NCI-H1105 (cell line): ENCODE results near the gene DAP.
A peak's percentile ranks its signal among the peaks of the same experiment; 100 is the strongest.
"Not testable (repeated sequence)": the region's sequence is repeated elsewhere in the genome, so short reads cannot be mapped to it uniquely, and the experiment has no call there.

Experiments
- DNase-seq: peaks from one replicate; lab custom pipeline; 2025; lab: John Stamatoyannopoulos, UW

The DAP gene

DNA sequence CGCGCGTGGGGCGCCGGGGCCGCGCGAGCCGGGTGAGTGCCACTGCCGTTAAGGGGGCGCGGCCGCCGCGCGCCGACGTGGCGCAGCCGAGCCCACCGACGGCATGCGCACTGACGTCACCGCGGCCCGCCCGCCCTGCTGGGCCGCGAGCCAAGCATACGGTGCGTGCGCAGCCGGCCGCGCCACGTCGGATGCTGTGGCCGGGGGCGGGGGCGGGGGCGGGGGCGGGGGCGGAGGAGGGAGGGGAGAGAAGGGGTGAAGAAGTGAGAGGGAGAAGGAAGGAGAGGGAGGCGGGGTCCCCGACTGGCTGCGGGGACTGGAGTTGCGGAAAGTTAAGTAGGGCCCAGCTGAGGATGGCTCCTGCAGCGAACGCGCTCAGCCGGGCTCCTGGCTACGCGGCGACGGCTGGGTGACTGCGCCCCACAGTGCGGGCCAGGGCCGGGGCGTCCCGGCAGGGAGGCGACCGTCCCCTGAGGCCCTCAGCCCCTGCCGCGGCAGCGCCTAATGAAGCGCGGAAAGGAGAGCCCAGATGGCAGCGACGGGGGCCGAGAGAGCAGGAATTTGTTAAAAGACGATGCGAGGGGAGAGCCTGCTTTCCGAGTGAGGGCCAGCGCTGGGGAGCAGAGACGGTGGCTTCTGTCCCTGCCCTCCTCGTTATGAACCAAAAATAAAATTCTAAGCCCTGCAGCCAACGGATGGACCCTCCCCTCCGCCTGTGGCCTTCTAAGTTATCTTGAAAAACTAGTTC, at the start of gene DAP:
DAP (minus strand) TSS at position 50 of the 748 bp plus-strand sequence. CDS start 166 bp downstream, outside the sequence.
- DNase-seq, result peak; percentile 79

- DNase-seq, result no peak
Measured at GRCh38 chr5:10808347-10809226, 47.6 kb upstream of the DAP start.

DNA sequence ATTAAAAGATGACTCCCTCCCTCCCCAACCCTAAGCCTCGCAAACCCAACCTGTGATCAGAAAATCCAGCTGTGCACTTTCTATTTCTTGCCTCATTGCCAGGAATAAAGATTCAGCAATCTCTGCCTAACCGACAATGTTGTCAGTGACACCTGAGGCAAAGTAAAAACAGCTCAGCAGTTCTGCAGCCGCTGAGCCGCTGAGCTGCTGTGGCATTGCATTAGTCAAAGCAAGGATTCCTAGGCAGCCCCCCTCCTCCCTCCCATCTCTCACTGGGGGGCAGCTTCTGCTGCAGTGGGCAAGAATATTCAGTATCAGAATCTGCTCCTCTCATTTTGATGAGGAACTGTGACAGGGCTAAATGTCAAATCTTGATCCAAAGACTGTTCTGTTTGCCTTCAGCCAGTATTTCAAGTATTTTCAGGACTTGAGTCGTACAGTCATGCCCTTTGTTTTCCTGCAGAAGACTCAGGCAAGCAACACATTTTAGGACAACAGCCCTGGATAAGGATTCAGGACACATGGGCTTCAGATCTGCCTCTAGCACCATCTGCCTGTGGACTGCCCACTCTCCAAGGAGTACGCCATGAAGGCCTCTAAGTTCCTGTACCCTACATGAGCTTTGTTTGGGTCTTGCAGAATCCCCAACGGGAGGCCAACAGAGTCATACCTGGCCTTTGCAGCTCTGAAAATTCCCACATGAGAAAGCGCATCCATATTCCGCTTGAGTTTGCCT, 41.1 kb upstream of the DAP start:
- no peak for DNase-seq

GRCh38 chr5:10800852-10801251, 39.8 kb upstream of the DAP start:
- DNase-seq, result no peak

DNA sequence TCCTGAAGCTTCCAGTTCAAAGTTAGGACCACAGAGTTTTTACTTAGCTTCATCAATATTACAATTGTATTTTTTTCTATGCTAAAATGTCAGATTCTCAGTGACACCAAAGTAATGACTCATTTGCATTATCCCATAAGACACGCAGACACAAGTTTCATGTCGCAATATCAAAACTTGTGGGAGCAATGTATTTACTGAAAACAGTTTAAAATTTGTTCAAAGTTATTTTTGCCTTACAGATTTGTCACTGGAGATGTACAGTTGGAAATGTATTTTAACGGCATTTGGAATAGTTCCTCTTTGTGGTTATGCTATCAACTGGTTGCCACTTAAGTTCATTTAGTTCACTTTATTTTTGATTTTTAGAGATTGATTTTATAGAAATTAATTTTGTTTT, 36.2 kb upstream of the DAP start:
- no peak for DNase-seq

DNA sequence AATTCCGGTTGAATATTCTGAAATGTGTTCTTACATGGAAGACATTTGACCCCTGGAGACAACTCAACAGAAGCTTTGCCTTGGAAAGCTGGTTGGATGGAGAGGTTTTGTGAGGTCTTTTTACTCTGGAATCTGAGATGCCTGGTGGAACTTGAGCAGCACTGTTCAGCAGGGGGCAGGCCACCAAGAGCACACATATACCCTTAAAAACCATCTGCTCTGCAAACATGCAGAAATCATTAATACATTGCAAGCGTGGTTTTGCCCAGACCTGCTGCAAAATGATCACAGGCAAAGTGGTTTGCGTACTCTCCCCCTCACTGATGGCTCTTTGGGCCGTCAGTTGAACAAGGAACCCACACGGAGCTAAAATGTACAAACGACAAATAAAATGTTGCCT, 32.8 kb upstream of the DAP start:
- DNase-seq, result no peak

- no peak for DNase-seq
Measured at GRCh38 chr5:10792336-10792735, 31.3 kb upstream of the DAP start.

DNA sequence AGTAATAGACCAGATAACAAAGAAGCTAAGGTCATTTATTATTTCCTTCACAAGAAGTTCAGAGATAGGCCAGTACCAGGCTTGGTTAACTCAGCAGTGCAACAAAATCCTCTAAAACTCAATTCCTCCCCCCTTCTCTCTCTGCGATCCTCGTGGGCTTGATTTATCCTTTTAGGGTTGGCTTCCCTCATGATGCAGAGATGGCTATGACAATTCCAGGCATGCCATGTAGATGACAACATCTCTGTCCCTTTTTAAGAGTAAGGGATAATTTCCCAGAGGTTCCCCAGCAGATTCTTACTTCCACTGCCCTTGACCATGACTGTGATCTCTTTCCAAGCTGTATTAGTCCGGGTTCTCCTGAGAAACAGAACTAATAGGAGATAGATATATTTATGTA, 28.7 kb upstream of the DAP start:
- no peak for DNase-seq

DNA sequence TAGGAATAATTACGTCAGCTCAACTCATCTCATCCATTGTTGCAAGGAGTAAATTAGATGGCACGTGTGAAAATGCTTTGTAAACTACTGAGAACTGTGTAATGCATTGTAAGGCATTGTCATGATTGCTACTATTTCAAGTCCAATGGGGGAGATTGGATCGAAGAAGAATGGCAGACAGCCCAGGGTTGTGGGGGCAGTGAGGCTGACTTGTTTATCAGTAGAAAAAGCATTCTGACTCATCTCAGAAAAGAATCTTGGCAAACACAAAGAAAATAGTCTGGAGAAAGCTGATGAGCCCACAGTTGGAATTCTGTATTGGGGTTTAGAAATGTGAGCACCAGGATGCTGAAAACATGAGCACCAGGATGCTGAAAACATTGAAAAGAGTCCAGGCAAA, 28.0 kb upstream of the DAP start:
- no peak for DNase-seq

DNA sequence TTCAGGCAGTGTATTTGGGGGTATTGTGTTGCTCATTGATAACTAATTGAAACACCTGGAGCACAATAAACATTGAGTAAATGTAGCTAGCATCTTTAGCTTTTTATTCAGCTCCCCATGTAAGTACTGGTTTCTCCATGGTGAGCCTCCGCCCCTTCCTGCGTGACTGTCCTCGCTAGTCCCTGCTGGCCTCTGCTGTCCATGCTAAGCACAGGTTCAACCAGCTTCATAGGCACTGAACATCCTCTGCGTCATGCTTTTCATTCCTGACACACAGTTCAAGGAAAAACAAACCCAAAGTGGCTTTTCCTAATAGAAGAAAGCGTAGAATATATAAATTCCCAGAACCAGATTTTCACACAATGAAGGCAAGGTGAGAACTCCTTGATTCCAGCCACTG, 27.3 kb upstream of the DAP start:
- DNase-seq, result no peak

DNA sequence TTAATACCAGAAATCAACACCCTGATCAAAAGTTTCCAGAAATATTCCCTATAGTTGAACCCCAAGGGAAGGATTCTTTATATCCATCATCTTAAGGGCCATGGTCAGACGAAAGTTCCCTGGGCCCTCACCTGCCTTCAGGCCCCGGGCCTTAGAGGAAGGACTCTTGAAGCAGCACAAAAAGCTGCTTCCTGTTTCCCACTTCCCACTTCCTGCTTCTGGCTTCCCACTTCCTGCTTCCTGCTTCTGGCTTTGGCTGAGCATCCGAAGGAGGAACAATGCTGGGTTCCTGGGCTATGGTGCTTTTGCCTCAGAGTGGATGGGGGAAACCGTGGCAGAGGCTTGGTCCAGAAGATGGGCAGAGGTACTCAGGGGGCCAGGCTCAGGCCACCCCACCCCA, 25.8 kb upstream of the DAP start:
- DNase-seq, result no peak

- DNase-seq, result not testable (repeated sequence)
Measured at GRCh38 chr5:10780208-10780607, 19.2 kb upstream of the DAP start.

DNA sequence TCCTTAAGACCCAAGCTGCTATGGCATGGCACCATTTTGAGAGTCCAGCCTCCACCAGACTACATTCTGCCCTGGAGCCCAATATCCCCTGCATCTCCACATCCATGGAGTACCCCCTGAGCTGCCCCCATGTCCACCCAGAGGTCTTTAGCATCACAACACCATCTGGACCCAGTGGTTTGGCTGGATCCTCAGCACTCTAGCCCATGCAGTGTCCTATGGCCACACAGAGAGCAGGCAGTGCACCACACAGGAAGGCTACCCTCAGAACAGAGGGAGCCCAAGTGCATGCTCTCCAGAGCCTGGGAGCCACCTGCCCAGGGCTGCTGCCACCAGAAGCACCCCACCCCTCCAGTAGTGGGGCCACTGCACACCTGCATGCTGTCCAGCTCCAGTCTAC, 18.6 kb upstream of the DAP start:
- DNase-seq, result no peak

DNA sequence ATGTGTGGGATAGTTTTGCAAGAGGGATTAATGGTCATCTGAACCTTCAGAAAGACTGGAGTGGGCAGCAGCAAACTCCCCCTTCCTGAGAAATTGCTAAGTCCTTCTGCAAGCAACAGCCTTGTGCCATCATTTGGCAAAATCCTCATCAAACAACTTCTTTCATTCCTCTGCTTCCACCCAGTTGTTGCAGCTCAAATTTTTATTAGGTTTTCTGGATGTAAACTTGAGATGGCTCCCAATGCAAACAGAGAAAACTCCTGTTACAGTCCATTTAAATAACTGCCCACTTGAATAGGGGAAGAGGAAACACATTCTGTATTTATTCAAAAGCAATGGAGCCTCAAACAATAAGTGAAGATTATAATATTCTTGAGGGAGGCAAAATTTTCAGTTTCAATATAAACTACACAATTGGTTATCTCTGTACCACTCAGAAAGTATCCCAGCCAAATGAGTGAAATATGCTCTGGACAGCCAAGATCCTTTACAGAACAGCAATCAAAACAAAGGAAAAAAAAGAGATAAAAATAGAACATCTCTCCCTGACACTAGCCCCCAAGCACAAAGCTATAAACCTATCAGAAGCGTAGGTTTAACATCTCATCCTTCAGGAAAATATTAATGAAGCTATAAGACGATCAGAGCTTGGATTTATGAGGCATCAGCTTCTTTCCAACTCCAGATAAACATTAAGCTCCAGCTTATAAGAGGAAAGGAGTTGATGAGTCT, 17.3 kb upstream of the DAP start:
- DNase-seq, result no peak

- DNase-seq, result no peak
Measured at GRCh38 chr5:10775646-10776045, 14.6 kb upstream of the DAP start.

DNA sequence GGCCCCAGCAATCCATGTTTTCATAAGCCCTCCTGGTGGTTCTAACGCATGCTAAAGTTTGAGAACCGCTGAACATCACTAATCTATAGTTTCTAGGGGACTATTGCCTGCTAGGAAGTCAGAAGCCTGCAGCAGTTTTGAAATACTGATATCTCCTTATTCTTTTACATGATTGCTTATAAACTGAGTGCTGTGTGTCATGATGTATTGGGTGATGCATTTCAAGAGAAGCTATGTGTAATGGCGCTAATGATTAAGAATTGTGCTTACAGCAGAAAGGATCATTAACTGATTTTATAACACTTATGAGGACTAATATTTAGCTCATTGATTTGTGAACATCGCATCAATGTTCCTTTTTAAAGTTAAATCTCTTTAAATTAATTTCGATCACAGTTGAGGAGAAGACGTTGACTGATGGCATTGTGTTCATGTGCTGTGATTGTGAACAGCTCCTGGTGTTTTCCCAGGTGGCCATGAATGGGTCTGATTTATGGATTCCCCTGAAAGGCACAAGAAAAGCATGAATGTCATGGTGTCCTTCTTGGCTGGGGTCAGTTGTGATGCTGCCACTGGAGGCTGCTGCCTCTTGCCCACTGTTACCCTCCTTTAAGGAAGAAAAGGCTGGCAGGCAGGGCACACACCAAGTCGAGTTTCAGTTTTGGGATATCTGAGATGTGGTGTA, 12.0 kb upstream of the DAP start:
- DNase-seq, result no peak

- no peak for DNase-seq
Measured at GRCh38 chr5:10768328-10768899, 7.4 kb upstream of the DAP start.

- no peak for DNase-seq
Measured at GRCh38 chr5:10762776-10763500, 1.9 kb upstream of the DAP start.

DNA sequence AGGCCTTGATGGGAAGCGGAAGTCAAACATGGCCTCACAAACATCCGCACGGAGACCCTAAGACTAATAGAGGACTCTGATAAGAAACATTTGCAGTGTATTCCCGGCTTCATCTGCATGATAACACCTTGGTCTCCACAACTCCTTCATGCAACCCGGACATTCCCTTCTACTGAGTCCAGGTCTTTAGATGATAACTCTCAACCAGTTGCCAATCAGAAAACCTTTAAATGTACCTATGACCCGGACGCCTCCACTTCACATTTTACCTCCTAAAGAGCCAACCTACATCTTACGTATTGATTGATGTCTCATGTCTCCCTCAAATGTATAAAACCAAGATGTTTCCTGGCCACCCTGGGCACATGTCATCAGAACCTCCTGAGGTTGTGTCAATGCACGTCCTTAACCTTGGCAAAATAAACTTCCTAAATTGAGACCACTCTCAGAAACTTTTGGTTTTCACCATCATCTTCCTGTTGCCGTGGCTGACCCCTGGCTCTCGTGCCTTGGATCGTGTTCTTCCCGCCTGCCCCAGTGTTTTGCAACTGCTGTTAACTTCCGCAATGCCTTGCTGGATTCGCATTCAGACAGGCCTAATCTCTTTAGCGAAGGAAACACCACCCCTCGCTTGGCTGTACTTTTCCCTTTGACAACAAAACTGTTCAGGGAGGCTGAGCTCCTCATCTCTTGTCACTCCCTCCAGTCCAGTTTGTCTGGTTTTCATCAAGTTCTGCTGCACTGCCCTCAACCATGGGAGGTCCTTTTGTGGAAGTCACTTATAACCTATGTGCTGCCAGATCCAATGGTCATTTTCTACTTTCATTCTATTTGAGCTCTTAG, 1.1 kb upstream of the DAP start:
- DNase-seq, result no peak

DNA sequence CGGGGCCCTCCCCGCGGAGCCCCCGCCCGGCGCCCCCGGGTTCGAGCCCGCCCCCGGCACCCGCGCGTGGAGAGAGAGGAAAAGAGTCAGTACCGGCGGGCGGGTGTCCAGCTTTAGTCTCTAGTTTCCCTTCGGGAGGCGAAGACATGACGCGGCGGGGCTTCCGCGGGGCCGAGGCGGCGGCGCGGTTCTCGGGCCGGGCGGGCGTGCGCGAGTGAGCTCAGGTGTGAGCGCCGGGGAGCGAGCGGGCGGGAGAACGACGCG, 181 bp downstream of the DAP start:
- DNase-seq, result no peak
